ENCODE measurements around the gene ACSS1. TPM values are rescaled to one million over a fixed set of nuclear protein-coding genes. Genes with fewer than 3 reads are reported as not detected.

Gene ACSS1
- total RNA-seq, 4 donors from 2014 or later = 38.5 to 55.5 (median 42.2) TPM

DNA sequence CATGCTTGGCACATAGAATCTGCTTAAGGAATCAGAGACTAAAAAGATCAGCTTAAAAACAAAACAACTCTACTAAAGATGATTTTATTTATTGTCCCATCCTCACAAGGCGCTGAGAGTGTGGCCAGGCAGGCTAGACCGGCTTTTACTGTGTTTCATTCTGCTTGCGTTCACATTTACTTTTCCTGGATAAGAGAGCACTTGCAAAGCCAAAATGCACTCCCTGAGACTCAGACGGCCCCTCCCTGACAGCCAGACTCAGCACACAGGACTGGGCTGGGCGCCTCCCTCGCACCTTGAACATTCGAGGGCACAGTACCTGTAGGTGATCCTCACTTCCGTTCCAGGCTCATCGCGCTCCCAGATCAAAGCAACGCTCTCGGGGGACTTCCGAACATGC is 10.2 kb downstream of the ACSS1 start:
- H3K9me3 ChIP-seq = no peaks in the 10 kb centered on the region
- H3K4me3 ChIP-seq = no peak overlapping the region
- WGBS, 2 donors = 87 to 90% methylated on average over 13 of the region's 13 CpGs
- peaks cover 3 to 40% (median 16%) of the 10 kb centered on the region in 3 donors for H3K36me3 ChIP-seq
- H3K4me1 ChIP-seq = peaks cover 5 to 79% (median 55%) of the 10 kb centered on the region in 4 donors
- TF ChIP-seq, protein P1, sequence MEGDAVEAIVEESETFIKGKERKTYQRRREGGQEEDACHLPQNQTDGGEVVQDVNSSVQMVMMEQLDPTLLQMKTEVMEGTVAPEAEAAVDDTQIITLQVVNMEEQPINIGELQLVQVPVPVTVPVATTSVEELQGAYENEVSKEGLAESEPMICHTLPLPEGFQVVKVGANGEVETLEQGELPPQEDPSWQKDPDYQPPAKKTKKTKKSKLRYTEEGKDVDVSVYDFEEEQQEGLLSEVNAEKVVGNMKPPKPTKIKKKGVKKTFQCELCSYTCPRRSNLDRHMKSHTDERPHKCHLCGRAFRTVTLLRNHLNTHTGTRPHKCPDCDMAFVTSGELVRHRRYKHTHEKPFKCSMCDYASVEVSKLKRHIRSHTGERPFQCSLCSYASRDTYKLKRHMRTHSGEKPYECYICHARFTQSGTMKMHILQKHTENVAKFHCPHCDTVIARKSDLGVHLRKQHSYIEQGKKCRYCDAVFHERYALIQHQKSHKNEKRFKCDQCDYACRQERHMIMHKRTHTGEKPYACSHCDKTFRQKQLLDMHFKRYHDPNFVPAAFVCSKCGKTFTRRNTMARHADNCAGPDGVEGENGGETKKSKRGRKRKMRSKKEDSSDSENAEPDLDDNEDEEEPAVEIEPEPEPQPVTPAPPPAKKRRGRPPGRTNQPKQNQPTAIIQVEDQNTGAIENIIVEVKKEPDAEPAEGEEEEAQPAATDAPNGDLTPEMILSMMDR (IDR thresholded peaks at IDR 0.05) = no peak
- TF ChIP-seq POLR2A (IDR thresholded peaks at IDR 0.05) (no peak), EP300 (IDR thresholded peaks at IDR 0.05) (no peak)
- peak in 1 of 2 donors; percentile 1 for DNase-seq (ENCODE audit: low spot score in 2 of 2)
- peak overlapping the region in 1 of 4 donors; percentile 10 for H3K27ac ChIP-seq
- no peaks in the 10 kb centered on the region for H3K27me3 ChIP-seq

DNA sequence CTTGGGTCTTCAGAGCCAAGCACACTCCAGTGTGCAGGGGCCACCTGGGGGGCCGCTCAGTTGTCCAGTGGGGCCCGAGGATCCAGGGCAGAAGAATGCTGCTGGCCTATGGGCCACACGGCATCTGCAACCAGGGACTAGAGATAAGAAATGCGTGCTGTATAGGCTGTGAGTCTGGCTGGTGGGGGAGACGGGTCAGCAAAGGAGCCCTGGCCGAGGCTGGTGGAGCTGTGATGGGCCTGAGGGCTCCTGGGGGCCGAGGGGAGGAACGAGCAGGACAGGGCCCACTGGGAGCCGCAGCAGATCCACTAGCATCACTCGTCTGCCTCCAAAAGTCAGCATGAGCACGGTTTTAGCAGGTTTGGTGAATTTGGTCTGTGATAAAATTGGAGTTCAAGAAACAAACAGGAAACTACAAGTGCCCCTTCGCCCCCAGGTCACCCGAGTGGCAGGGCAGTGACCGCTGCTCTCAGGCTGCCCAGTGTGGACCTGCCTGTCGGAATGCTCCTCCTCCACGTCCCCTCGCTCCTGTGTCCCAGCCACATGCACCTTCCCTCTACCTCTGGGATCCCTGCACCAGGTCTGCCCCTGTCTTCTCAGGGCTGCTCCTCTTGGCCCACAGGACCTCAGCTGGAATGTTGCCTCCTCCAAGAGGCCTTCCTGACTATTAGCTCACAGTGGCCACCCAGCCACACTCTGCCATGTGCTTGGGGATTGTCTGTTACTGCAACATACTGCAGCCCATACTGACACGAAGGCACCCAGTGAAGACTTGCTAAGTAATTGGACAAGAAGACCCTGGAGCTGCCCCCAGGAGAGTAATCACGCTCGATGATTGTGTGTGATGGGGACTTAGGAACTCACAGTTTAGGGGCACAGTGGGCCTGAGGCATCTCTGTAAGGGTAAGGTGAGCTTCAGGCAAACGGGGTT is 10.9 kb downstream of the ACSS1 start:
- peak overlapping the region in 1 of 4 donors; percentile 26 for H3K27ac ChIP-seq
- H3K9me3 ChIP-seq = no peaks in the 10 kb centered on the region
- H3K36me3 ChIP-seq = peaks cover 3 to 40% (median 16%) of the 10 kb centered on the region in 3 donors
- WGBS, 2 donors = 74 to 84% methylated on average over 21 of the region's 21 CpGs
- H3K27me3 ChIP-seq = no peaks in the 10 kb centered on the region
- peak in 1 of 2 donors; percentile 9 for DNase-seq (ENCODE audit: low spot score in 2 of 2)
- peaks cover 0 to 79% (median 55%) of the 10 kb centered on the region in 4 donors for H3K4me1 ChIP-seq
- H3K4me3 ChIP-seq = no peak overlapping the region
- TF ChIP-seq EP300 (IDR thresholded peaks at IDR 0.05) (no peak), POLR2A (IDR thresholded peaks at IDR 0.05) (no peak)
- TF ChIP-seq, protein P1 (IDR thresholded peaks at IDR 0.05) = no peak

DNA sequence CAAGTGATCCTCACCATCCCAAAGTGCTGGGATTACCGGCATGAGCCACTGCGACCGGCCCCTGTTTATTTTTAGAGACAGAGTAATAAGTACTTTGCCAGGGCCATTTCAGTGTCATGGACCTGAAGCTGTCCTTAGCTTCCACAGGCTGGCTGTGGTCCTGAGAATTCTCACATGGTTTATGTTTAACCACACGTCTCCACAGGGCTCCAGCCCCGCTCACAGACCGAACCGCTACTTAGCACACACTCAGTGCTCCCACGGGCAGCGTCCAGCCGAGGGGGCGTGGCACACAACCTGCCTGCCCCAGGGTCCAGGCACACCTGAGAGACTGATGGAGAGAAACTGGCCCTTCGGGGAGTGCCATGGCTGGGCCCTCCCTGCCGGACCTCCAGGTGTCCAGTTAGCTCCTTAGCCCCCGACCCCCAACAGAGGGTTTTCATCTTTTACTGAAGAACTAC is 11.7 kb downstream of the ACSS1 start:
- H3K27me3 ChIP-seq = no peaks in the 10 kb centered on the region
- H3K36me3 ChIP-seq = peaks cover 3 to 40% (median 16%) of the 10 kb centered on the region in 3 donors
- peak overlapping the region in 1 of 4 donors; percentile 26 for H3K27ac ChIP-seq
- WGBS, 2 donors = 72 to 83% methylated on average over 14 of the region's 14 CpGs
- peaks cover 0 to 79% (median 55%) of the 10 kb centered on the region in 4 donors for H3K4me1 ChIP-seq
- H3K4me3 ChIP-seq = no peak overlapping the region
- TF ChIP-seq EP300 (IDR thresholded peaks at IDR 0.05) (no peak), POLR2A (IDR thresholded peaks at IDR 0.05) (no peak)
- TF ChIP-seq, protein P1 (IDR thresholded peaks at IDR 0.05) = no peak
- H3K9me3 ChIP-seq = no peaks in the 10 kb centered on the region
- DNase-seq (ENCODE audit: low spot score in 2 of 2) = no peak

DNA sequence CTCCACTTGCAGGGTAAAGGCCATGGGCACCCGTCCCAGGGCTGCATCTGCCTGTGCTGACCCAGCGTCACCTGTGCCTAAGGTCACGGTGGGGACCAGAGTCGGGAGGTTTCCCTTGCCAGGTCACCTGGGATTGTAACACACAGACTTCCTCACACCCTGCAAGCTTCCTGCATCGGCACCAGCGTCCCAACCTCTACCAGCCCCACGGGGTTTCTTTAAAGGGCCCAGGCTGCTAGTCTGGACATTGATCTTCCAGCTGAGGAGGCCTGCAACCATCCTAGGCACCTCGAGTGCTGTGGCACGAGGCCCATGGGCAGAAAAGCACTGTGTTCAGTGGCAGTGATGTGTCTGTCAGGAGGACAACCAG is 12.6 kb downstream of the ACSS1 start:
- Histone ChIP-seq H3K4me1 (peaks cover 0 to 79% (median 55%) of the 10 kb centered on the region in 4 donors), H3K27me3 (no peaks in the 10 kb centered on the region), H3K36me3 (peaks cover 3 to 40% (median 16%) of the 10 kb centered on the region in 3 donors), H3K27ac (no peak overlapping the region), H3K4me3 (no peak overlapping the region), H3K9me3 (no peaks in the 10 kb centered on the region)
- TF ChIP-seq EP300 (IDR thresholded peaks at IDR 0.05) = no peak
- TF ChIP-seq, protein P1 (IDR thresholded peaks at IDR 0.05) = no peak
- TF ChIP-seq POLR2A (IDR thresholded peaks at IDR 0.05) = no peak
- no peak for DNase-seq (ENCODE audit: low spot score in 2 of 2)
- WGBS, 2 donors = 53 to 57% methylated on average over 6 to 8 of the region's 9 CpGs

All from tibial nerve (tissue), 4 donors.